ENCODE data around the gene CREBRF. TPM values are rescaled to one million over a fixed set of nuclear protein-coding genes. Genes with fewer than 3 reads are reported as not detected.

The CREBRF gene
- total and polyA plus RNA-seq, 4 experiments from 2014 or later, result 54.8 to 102 (median 97.3) TPM

DNA sequence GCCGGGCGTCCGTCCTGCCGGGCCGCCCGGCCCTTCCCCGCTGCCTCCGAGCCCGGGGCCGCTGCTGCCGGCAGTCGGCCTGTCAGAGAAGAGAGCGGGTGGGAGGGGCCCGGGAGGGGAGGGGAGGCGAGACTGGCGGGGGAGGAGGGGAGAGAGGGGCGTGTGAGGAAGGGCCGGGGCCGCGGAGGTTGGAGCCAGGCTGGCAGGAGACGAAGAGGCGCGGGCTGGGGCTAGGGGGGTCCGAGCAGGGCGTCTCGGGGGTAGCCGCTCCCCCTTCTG, 570 bp downstream of the CREBRF start:
- Histone ChIP-seq H3K36me3 (ENCODE audit: insufficient read depth, low read length) (peaks cover 6% of the 10 kb centered on the region), H3K27ac (ENCODE audit: low read depth, low read length) (peak overlapping the region; percentile 95), H3K9me3 (ENCODE audit: control insufficient read depth in 1 of 2, low read length in 2 of 2) (no peaks in the 10 kb centered on the region), H3K4me1 (ENCODE audit: insufficient read depth, low read length) (peaks cover 47% of the 10 kb centered on the region), H3K27me3 (ENCODE audit: insufficient read depth, low read length) (no peaks in the 10 kb centered on the region), H3K4me3 (ENCODE audit: low read length in 2 of 2) (peak overlapping the region; percentile 34 to 68)
- Mint-ChIP-seq H3K4me3 (peak overlapping the region; percentile 92 to 98 (median 95)), H3K27me3 (no peaks in the 10 kb centered on the region), H3K9me3 (no peaks in the 10 kb centered on the region), H3K4me1 (peaks cover 22 to 63% (median 42%) of the 10 kb centered on the region in 4 donors), H3K36me3 (peaks cover 7 to 28% of the 10 kb centered on the region in 2 donors), H3K27ac (peak overlapping the region; percentile 90 to 96 (median 96))
- DNase-seq, result no peak
- POLR2A ChIA-PET (ENCODE audit: partially characterized antibody), result interaction anchor here (0.7 to 4.2 kb wide), 24 partner anchors 9 to 1051 kb away, joined by 3 to 74 read pairs (median 4); partner anchors contain the start of genes ATP6V0E1, BNIP1, DUSP1 and FBXW11
- intact Hi-C loops (cut with micrococcal nuclease), result loop anchor here (1.0 to 10.0 kb wide), 8 partner anchors 42 to 1672 kb away; partner anchors contain the start of genes ATP6V0E1, BNIP1, NPM1 and RPL26L1
- CTCF ChIA-PET (ENCODE audit: partially characterized antibody), result interaction anchor here (0.6 to 2.5 kb wide), 9 partner anchors 14 to 358 kb away, joined by 3 to 15 read pairs (median 3); partner anchors contain the start of genes ATP6V0E1, BNIP1 and RPL26L1

DNA sequence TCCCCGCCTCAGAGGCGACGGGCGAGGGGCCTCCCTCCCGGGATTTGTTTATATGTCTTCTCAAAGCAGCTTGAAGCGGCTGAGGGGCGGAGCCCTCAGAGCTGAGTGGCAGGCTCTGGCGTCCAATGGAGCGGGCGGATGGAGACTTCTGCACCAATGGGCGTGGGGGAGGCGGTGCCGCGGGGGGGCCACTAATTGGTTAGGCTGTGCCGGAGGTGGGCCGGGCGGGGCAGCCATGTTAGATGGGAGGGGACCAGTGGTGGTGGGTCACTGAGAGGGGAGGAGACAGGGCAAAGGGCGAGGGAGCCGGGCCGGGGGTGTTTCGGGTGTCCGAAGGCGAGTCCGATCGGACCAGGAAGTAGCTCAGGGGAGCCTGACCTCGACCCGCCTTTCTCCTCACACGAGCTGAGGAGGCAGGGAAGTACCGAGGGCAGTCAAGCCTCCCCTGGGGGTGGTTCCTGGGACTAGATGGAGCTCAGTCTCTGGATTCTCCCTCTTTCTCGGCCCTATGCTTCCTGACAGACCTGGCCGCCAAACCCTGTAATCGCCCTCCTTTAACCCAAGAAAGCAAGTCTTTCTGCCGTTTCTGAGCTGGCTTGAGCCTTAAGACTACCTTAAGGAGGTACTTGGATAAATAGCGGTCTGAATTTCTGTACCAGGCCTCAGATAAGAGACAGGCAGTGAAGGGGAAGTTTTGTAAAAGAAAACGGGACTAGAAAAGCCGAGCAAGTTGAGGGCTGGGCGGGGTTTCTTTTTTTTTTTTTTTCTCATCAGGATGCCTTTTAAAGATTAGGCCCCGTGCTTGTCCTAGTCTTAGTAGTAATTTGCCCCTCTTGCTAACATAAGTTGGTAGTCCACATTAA, 1.1 kb downstream of the CREBRF start:
- peak; percentile 97 to 99 (median 98) for DNase-seq

DNA sequence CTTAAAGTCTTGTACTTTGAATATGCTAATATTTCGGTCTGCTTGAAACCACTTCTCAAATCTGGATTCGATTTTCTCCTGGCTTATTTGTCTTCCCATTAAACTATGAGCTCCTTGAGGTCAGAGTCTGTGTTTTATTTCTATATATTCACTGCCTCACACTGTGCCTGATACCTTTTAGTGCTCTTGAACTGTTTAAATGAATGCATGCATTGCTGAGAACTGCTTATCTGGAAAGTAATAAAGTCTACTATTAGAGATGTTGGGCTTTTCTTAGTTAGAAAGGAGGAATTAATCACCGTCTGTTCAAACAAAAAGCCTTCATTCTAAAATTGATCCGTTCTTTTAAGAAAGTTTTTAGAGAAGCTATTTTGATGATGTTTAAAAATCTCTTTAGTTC, 6.0 kb downstream of the CREBRF start:
- ChIA-PET CTCF (ENCODE audit: partially characterized antibody) (interaction anchor here (1.4 kb wide), 1 partner anchor 79 kb away, joined by 3 read pairs; the partner anchor contains the start of gene ATP6V0E1), POLR2A (ENCODE audit: partially characterized antibody) (no interaction called here)
- no peak overlapping the region for H3K4me3 ChIP-seq (ENCODE audit: low read length in 2 of 2)
- intact Hi-C loops (cut with micrococcal nuclease), result no loop called here
- Mint-ChIP-seq H3K27ac (peak overlapping the region in 2 of 7 donors; percentile 59 to 72), H3K4me3 (peak overlapping the region in 2 of 8 donors; percentile 8), H3K4me1 (peaks cover 37 to 84% (median 63%) of the 10 kb centered on the region in 4 donors), H3K9me3 (no peaks in the 10 kb centered on the region), H3K36me3 (peaks cover 10 to 27% of the 10 kb centered on the region in 2 donors), H3K27me3 (no peaks in the 10 kb centered on the region)
- peaks cover 6% of the 10 kb centered on the region for H3K36me3 ChIP-seq (ENCODE audit: insufficient read depth, low read length)
- DNase-seq, result no peak
- H3K27ac ChIP-seq (ENCODE audit: low read depth, low read length), result no peak overlapping the region
- no peaks in the 10 kb centered on the region for H3K9me3 ChIP-seq (ENCODE audit: control insufficient read depth in 1 of 2, low read length in 2 of 2)
- no peaks in the 10 kb centered on the region for H3K27me3 ChIP-seq (ENCODE audit: insufficient read depth, low read length)
- peaks cover 79% of the 10 kb centered on the region for H3K4me1 ChIP-seq (ENCODE audit: insufficient read depth, low read length)

More for the DNA sequence above, 1.1 kb downstream of the CREBRF start:
- Mint-ChIP-seq H3K9me3 (no peaks in the 10 kb centered on the region), H3K36me3 (peaks cover 7 to 28% of the 10 kb centered on the region in 2 donors), H3K4me3 (peak overlapping the region; percentile 92 to 98 (median 95)), H3K27me3 (no peaks in the 10 kb centered on the region), H3K27ac (peak overlapping the region; percentile 90 to 96 (median 96)), H3K4me1 (peaks cover 26 to 68% (median 47%) of the 10 kb centered on the region in 4 donors)
- peaks cover 6% of the 10 kb centered on the region for H3K36me3 ChIP-seq (ENCODE audit: insufficient read depth, low read length)
- H3K4me3 ChIP-seq (ENCODE audit: low read length in 2 of 2), result peak overlapping the region; percentile 68 to 71
- no peaks in the 10 kb centered on the region for H3K9me3 ChIP-seq (ENCODE audit: control insufficient read depth in 1 of 2, low read length in 2 of 2)
- H3K4me1 ChIP-seq (ENCODE audit: insufficient read depth, low read length), result peaks cover 50% of the 10 kb centered on the region
- POLR2A ChIA-PET (ENCODE audit: partially characterized antibody), result interaction anchor here (0.7 to 4.2 kb wide), 25 partner anchors 8 to 1051 kb away, joined by 3 to 74 read pairs (median 4); partner anchors contain the start of genes ATP6V0E1, BNIP1, DUSP1 and FBXW11
- intact Hi-C loops (cut with micrococcal nuclease), result loop anchor here (1.0 to 10.0 kb wide), 6 partner anchors 42 to 1672 kb away; partner anchors contain the start of genes BNIP1, NPM1 and RPL26L1
- CTCF ChIA-PET (ENCODE audit: partially characterized antibody), result interaction anchor here (0.6 to 2.5 kb wide), 10 partner anchors 15 to 359 kb away, joined by 3 to 15 read pairs (median 3); partner anchors contain the start of genes ATP6V0E1, BNIP1 and RPL26L1
- peak overlapping the region; percentile 95 for H3K27ac ChIP-seq (ENCODE audit: low read depth, low read length)
- no peaks in the 10 kb centered on the region for H3K27me3 ChIP-seq (ENCODE audit: insufficient read depth, low read length)

- DNase-seq, result peak in 1 of 5 donors; percentile 8
- ChIA-PET POLR2A (ENCODE audit: partially characterized antibody) (interaction anchor here (1.8 to 2.1 kb wide), 2 partner anchors 8 to 295 kb away, joined by 5 to 10 read pairs; no protein-coding TSS in a partner anchor), CTCF (ENCODE audit: partially characterized antibody) (interaction anchor here (1.0 to 2.8 kb wide), 3 partner anchors 81 to 89 kb away, joined by 3 to 7 read pairs (median 7); partner anchors contain the start of gene ATP6V0E1)
- H3K27ac ChIP-seq (ENCODE audit: low read depth, low read length), result peak overlapping the region; percentile 34
- Mint-ChIP-seq H3K27ac (peak overlapping the region; percentile 58 to 89 (median 82)), H3K4me1 (peaks cover 48 to 87% (median 67%) of the 10 kb centered on the region in 4 donors), H3K36me3 (peaks cover 14 to 26% of the 10 kb centered on the region in 2 donors), H3K9me3 (no peaks in the 10 kb centered on the region), H3K4me3 (peak overlapping the region; percentile 41 to 87 (median 75)), H3K27me3 (no peaks in the 10 kb centered on the region)
- no peaks in the 10 kb centered on the region for H3K27me3 ChIP-seq (ENCODE audit: insufficient read depth, low read length)
- H3K9me3 ChIP-seq (ENCODE audit: control insufficient read depth in 1 of 2, low read length in 2 of 2), result no peaks in the 10 kb centered on the region
- intact Hi-C loops (cut with micrococcal nuclease), result no loop called here
- peaks cover 78% of the 10 kb centered on the region for H3K4me1 ChIP-seq (ENCODE audit: insufficient read depth, low read length)
- H3K36me3 ChIP-seq (ENCODE audit: insufficient read depth, low read length), result peaks cover 6% of the 10 kb centered on the region
- H3K4me3 ChIP-seq (ENCODE audit: low read length in 2 of 2), result no peak overlapping the region
These were observed 9.0 kb downstream of the CREBRF start for GRCh38 chr5:173065155-173065554.

DNA sequence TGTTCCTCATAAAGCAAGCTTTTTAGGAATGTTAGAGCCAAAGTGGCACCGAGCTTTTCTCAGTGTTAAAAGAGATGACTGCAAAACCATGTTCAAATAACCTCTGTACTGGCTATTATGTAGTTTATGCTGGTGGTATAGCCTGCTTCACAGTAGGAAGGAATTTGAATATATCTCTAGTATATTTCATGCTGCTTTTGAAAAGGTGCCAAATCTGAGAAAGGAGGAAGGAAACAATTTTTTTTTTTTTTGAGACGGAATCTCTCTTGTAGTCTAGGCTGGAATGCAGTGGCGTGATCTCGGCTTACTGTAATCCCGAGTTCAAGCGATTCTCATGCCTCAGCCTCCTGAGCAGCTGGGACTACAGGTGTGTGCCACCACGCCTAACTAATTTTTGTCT, 13.5 kb downstream of the CREBRF start:
- Histone ChIP-seq H3K4me1 (ENCODE audit: insufficient read depth, low read length) (peaks cover 54% of the 10 kb centered on the region), H3K9me3 (ENCODE audit: control insufficient read depth in 1 of 2, low read length in 2 of 2) (no peaks in the 10 kb centered on the region), H3K4me3 (ENCODE audit: low read length in 2 of 2) (no peak overlapping the region), H3K36me3 (ENCODE audit: insufficient read depth, low read length) (no peaks in the 10 kb centered on the region), H3K27me3 (ENCODE audit: insufficient read depth, low read length) (no peaks in the 10 kb centered on the region), H3K27ac (ENCODE audit: low read depth, low read length) (no peak overlapping the region)
- POLR2A ChIA-PET (ENCODE audit: partially characterized antibody), result interaction anchor here (2.0 kb wide), 1 partner anchor 75 kb away, joined by 4 read pairs; the partner anchor contains the start of gene BNIP1
- H3K9me3 Mint-ChIP-seq, result peaks cover 0 to 1% (median 0%) of the 10 kb centered on the region in 8 donors
- no peak for DNase-seq
- CTCF ChIA-PET (ENCODE audit: partially characterized antibody), result no interaction called here
- peaks cover 48 to 83% (median 58%) of the 10 kb centered on the region in 4 donors for H3K4me1 Mint-ChIP-seq
- H3K4me3 Mint-ChIP-seq, result peak overlapping the region in 6 of 8 donors; percentile 35 to 57 (median 48)
- intact Hi-C loops (cut with micrococcal nuclease), result no loop called here
- H3K27me3 Mint-ChIP-seq, result no peaks in the 10 kb centered on the region
- peaks cover 14 to 16% of the 10 kb centered on the region in 2 donors for H3K36me3 Mint-ChIP-seq
- H3K27ac Mint-ChIP-seq, result peak overlapping the region in 1 of 7 donors; percentile 10

DNA sequence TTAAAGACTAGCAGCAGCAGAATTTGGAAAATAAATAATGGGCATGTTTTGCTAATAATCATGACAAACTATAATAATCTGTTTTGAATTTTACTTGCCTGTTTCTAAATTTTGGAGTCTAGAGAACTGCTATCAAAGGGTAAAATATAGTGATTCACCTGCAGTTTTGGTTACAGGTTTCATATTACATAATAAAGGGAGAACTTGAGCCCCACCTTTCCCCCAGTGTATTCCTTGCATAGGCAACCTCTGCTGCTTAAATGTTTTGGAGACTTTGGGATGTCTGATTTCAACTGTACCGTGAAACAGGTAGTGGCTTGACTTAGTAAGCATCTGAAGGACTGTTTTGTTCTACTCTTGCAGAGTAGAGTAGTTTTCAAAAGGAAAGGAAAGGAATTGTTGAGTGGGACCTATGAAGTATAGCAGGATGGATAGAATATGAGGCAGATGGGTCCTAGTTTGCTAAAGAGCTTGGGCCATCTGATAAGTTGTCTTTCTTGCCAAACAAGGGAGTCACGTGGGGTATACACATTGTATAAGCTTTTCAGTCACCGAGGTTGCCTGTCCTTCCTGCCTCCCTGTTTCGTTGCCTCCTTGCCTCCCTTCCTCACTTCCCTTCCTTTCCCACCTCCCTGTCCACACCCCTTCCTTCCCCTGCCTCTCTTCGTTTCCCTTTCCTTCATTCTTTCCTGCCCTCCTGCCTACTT, 19.1 kb downstream of the CREBRF start:
- Mint-ChIP-seq H3K9me3 (peaks cover 0 to 1% (median 0%) of the 10 kb centered on the region in 8 donors), H3K36me3 (peaks cover 19 to 30% of the 10 kb centered on the region in 2 donors), H3K27me3 (no peaks in the 10 kb centered on the region), H3K27ac (peak overlapping the region in 1 of 7 donors; percentile 41), H3K4me1 (peaks cover 35 to 73% (median 47%) of the 10 kb centered on the region in 4 donors), H3K4me3 (no peak overlapping the region)
- Histone ChIP-seq H3K27ac (ENCODE audit: low read depth, low read length) (no peak overlapping the region), H3K4me1 (ENCODE audit: insufficient read depth, low read length) (peaks cover 11% of the 10 kb centered on the region), H3K36me3 (ENCODE audit: insufficient read depth, low read length) (no peaks in the 10 kb centered on the region), H3K27me3 (ENCODE audit: insufficient read depth, low read length) (no peaks in the 10 kb centered on the region), H3K9me3 (ENCODE audit: control insufficient read depth in 1 of 2, low read length in 2 of 2) (no peaks in the 10 kb centered on the region), H3K4me3 (ENCODE audit: low read length in 2 of 2) (no peak overlapping the region)
- ChIA-PET POLR2A (ENCODE audit: partially characterized antibody) (no interaction called here), CTCF (ENCODE audit: partially characterized antibody) (no interaction called here)
- intact Hi-C loops (cut with micrococcal nuclease), result no loop called here
- DNase-seq, result no peak
